Nephron progenitor cell (in vitro differentiated cells): ENCODE measurements around the gene CAPN1.

Experiments
- DNase-seq: peaks from one replicate; pipeline ENCODE4 v3.0.0; 2021
- H3K27ac Mint-ChIP-seq: 2 replicates; pipeline ENCODE4 v1.8.0; 2021; ENCODE audit warnings: mild to moderate bottlenecking, moderate library complexity, mixed read lengths
- H3K27me3 Mint-ChIP-seq: 2 replicates; pipeline ENCODE4 v1.8.0; 2021; ENCODE audit warnings: mild to moderate bottlenecking, low read depth, mixed read lengths; ENCODE audit not compliant: poor library complexity
- H3K36me3 Mint-ChIP-seq: 2 replicates; pipeline ENCODE4 v1.8.0; 2021; ENCODE audit warnings: low read depth, mixed read lengths
- H3K4me1 Mint-ChIP-seq: 2 replicates; pipeline ENCODE4 v1.8.0; 2021; ENCODE audit warnings: mixed read lengths
- H3K4me3 Mint-ChIP-seq: 2 replicates; pipeline ENCODE4 v1.8.0; 2021; ENCODE audit warnings: mild to moderate bottlenecking, moderate library complexity, mixed read lengths
- H3K9me3 Mint-ChIP-seq: 2 replicates; pipeline ENCODE4 v1.8.0; 2021; ENCODE audit warnings: mild to moderate bottlenecking, moderate library complexity, mixed read lengths
- TF ChIP-seq, protein P1 (sequence below): fragments of 200-600 bp; sonication (generic); IDR thresholded peaks from 2 replicates; pipeline ENCODE4 v1.5.0; 2021; ENCODE audit warnings: antibody characterized with exemption

Gene CAPN1

GRCh38 chr11:65181569-65182257 is at the start of gene CAPN1:
CAPN1 (plus strand) TSS chr11:65181928; CDS start chr11:65182702, 774 bp downstream.
- peak; percentile 55 for DNase-seq
- peaks cover 24% of the 10 kb centered on the region for H3K4me1 Mint-ChIP-seq
- no peaks in the 10 kb centered on the region for H3K9me3 Mint-ChIP-seq
- TF ChIP-seq, protein P1, sequence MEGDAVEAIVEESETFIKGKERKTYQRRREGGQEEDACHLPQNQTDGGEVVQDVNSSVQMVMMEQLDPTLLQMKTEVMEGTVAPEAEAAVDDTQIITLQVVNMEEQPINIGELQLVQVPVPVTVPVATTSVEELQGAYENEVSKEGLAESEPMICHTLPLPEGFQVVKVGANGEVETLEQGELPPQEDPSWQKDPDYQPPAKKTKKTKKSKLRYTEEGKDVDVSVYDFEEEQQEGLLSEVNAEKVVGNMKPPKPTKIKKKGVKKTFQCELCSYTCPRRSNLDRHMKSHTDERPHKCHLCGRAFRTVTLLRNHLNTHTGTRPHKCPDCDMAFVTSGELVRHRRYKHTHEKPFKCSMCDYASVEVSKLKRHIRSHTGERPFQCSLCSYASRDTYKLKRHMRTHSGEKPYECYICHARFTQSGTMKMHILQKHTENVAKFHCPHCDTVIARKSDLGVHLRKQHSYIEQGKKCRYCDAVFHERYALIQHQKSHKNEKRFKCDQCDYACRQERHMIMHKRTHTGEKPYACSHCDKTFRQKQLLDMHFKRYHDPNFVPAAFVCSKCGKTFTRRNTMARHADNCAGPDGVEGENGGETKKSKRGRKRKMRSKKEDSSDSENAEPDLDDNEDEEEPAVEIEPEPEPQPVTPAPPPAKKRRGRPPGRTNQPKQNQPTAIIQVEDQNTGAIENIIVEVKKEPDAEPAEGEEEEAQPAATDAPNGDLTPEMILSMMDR, result no peak
- H3K4me3 Mint-ChIP-seq, result peak within 1 kb of the TSS; percentile 87
- peaks cover 5% of the 10 kb centered on the region for H3K36me3 Mint-ChIP-seq
- H3K27ac Mint-ChIP-seq, result no peak within 1 kb of the TSS
- peaks cover 22% of the 10 kb centered on the region for H3K27me3 Mint-ChIP-seq

GRCh38 chr11:65132238-65132987 is 49.3 kb upstream of the CAPN1 start:
- Mint-ChIP-seq H3K4me1 (peaks cover 39% of the 10 kb centered on the region), H3K27me3 (peaks cover 5% of the 10 kb centered on the region), H3K27ac (no peak overlapping the region), H3K36me3 (peaks cover 10% of the 10 kb centered on the region), H3K4me3 (peak overlapping the region; percentile 99), H3K9me3 (no peaks in the 10 kb centered on the region)
- TF ChIP-seq, protein P1, result no peak
- DNase-seq, result no peak

GRCh38 chr11:65132988-65133700 is 48.6 kb upstream of the CAPN1 start:
- H3K27ac Mint-ChIP-seq, result peak overlapping the region; percentile 100
- TF ChIP-seq, protein P1, result no peak
- no peaks in the 10 kb centered on the region for H3K9me3 Mint-ChIP-seq
- peak overlapping the region; percentile 99 for H3K4me3 Mint-ChIP-seq
- DNase-seq, result no peak
- H3K4me1 Mint-ChIP-seq, result peaks cover 42% of the 10 kb centered on the region
- peaks cover 7% of the 10 kb centered on the region for H3K36me3 Mint-ChIP-seq
- peaks cover 9% of the 10 kb centered on the region for H3K27me3 Mint-ChIP-seq

GRCh38 chr11:65133724-65134123 is 48.0 kb upstream of the CAPN1 start:
- TF ChIP-seq, protein P1, result no peak
- Mint-ChIP-seq H3K9me3 (no peaks in the 10 kb centered on the region), H3K27me3 (peaks cover 15% of the 10 kb centered on the region), H3K4me1 (peaks cover 42% of the 10 kb centered on the region), H3K36me3 (peaks cover 7% of the 10 kb centered on the region), H3K4me3 (peak overlapping the region; percentile 99), H3K27ac (peak overlapping the region; percentile 100)
- DNase-seq, result no peak

DNA sequence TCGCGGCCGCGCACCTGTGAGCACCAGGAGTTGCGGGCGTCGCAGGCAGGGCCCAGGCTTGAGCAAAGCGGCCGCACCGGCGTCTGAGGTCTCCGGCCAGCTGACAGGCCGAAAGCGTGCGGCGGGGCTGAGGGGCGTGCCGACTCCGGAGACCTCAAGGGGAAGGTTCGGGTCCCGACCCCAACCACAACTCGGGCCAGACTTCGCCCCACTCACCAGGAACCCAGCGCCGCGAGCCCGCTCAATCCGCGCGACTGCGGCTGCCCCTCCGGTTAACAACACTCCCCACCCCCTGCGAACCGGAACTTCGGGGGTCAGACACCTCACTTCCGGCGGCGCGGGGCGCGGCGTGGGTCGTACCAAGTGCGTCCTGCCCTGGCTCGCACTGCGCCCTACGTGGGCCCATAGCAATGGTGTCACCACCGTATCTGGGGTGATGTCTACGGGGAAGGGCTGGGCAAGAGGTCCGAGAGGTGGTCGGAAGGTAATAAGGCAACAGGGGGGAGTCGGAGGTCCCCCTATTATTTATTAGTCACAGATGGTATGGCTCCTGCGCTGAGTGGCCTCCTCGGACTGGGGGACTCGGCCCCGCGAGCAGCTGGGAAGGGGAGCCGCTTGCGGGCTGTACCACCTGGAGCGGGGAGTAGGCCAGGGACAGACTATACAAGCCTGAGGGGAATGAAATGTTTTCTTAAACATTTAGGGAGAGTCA is 47.3 kb upstream of the CAPN1 start, which contains the start of gene SYVN1:
Gene SYVN1, minus strand, starts transcription at position 280 of the 712 bp plus-strand sequence. CDS start 918 bp downstream, outside the sequence.
- Mint-ChIP-seq H3K27ac (peak within 1 kb of the TSS; percentile 100), H3K4me3 (peak within 1 kb of the TSS; percentile 99)

More for the DNA sequence above, 47.3 kb upstream of the CAPN1 start, which contains the start of gene SYVN1:
- peaks cover 7% of the 10 kb centered on the region for H3K36me3 Mint-ChIP-seq
- H3K4me1 Mint-ChIP-seq, result peaks cover 42% of the 10 kb centered on the region
- H3K9me3 Mint-ChIP-seq, result no peaks in the 10 kb centered on the region
- peaks cover 21% of the 10 kb centered on the region for H3K27me3 Mint-ChIP-seq
- TF ChIP-seq, protein P1, result no peak
- peak; percentile 87 for DNase-seq
